Measurements from ENCODE around the gene PRKX.

DNA sequence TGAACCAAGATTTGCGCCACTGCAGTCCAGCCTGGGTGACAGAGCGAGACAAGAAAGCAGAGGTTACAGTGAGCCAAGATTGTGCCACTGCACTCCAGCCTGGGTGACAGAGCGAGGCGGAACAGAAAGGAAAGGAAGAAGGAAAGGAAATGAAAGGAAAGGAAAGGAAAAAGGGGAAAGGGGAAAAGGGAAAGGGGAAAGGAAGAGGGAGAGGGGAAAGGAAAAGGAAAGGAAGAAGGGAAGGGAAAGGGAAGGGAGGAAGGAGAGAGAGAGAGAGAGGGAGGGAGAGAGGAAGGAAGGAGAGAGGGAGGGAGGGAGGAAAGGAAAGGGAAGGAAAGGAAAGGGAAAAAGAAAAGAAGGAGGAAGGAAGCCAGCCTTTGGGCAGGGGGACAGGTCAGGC is 76.6 kb downstream of the PRKX start:
- TF ChIP-seq, protein P1, sequence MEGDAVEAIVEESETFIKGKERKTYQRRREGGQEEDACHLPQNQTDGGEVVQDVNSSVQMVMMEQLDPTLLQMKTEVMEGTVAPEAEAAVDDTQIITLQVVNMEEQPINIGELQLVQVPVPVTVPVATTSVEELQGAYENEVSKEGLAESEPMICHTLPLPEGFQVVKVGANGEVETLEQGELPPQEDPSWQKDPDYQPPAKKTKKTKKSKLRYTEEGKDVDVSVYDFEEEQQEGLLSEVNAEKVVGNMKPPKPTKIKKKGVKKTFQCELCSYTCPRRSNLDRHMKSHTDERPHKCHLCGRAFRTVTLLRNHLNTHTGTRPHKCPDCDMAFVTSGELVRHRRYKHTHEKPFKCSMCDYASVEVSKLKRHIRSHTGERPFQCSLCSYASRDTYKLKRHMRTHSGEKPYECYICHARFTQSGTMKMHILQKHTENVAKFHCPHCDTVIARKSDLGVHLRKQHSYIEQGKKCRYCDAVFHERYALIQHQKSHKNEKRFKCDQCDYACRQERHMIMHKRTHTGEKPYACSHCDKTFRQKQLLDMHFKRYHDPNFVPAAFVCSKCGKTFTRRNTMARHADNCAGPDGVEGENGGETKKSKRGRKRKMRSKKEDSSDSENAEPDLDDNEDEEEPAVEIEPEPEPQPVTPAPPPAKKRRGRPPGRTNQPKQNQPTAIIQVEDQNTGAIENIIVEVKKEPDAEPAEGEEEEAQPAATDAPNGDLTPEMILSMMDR (IDR thresholded peaks at IDR 0.05; ENCODE audit: poor library complexity) = no peak
- TF ChIP-seq EZH2phosphoT487 (IDR thresholded peaks at IDR 0.05; ENCODE audit: low read depth, severe bottlenecking, unreplicated experiment) = no peak

Measured in hepatocyte (in vitro differentiated cells).